ENCODE results near the gene CYFIP2. TPM values are rescaled to one million over a fixed set of nuclear protein-coding genes. Genes with fewer than 3 reads are reported as not detected.

The CYFIP2 gene
- total and polyA plus RNA-seq, 12 donors, result 24.8 to 123 (median 54.8) TPM

- TF ChIP-seq POLR2A (IDR thresholded peaks at IDR 0.05), result no peak
- TF ChIP-seq CTCF (IDR thresholded peaks at IDR 0.05), result no peak
- H3K27ac ChIP-seq, result no peak overlapping the region
- intact Hi-C loops (cut with DNase I), result loop anchor here in 1 of 2 donors (10.0 kb wide), 1 partner anchor 152 kb away; no protein-coding TSS in a partner anchor
- no peak for DNase-seq
- peaks cover 0 to 15% of the 10 kb centered on the region in 2 donors for H3K36me3 ChIP-seq (replicated peaks in 1 of 2)
- 91 to 95% (median 93%) methylated on average over 12 to 13 of the region's 13 CpGs for WGBS, 4 donors
- H3K4me3 ChIP-seq, result no peak overlapping the region
- no peaks in the 10 kb centered on the region for H3K4me1 ChIP-seq (replicated peaks in 1 of 2)
- no peaks in the 10 kb centered on the region for H3K27me3 ChIP-seq
- H3K9me3 ChIP-seq (replicated peaks in 1 of 3), result no peaks in the 10 kb centered on the region
Observed at GRCh38 chr5:157322581-157322980, 56.7 kb downstream of the CYFIP2 start.

- intact Hi-C loops (cut with DNase I), result loop anchor here in 1 of 2 donors (10.0 kb wide), 1 partner anchor 152 kb away; no protein-coding TSS in a partner anchor
- WGBS, 4 donors, result 75 to 84% (median 81%) methylated on average over 8 to 10 of the region's 10 CpGs
- TF ChIP-seq CTCF (IDR thresholded peaks at IDR 0.05), result peak in 1 of 6 experiments; percentile 11
- no peak for TF ChIP-seq POLR2A (IDR thresholded peaks at IDR 0.05)
Observed at GRCh38 chr5:157323107-157323706, 57.3 kb downstream of the CYFIP2 start.

GRCh38 chr5:157324237-157324636 is 58.3 kb downstream of the CYFIP2 start:
- no peaks in the 10 kb centered on the region for H3K4me1 ChIP-seq (replicated peaks in 1 of 2)
- intact Hi-C loops (cut with DNase I), result loop anchor here in 1 of 2 donors (10.0 kb wide), 1 partner anchor 151 kb away; no protein-coding TSS in a partner anchor
- H3K4me3 ChIP-seq, result no peak overlapping the region
- peaks cover 0 to 15% of the 10 kb centered on the region in 2 donors for H3K36me3 ChIP-seq (replicated peaks in 1 of 2)
- H3K27me3 ChIP-seq, result no peaks in the 10 kb centered on the region
- 89 to 97% (median 92%) methylated on average over 7 of the region's 7 CpGs for WGBS, 4 donors
- H3K27ac ChIP-seq, result no peak overlapping the region
- H3K9me3 ChIP-seq (replicated peaks in 1 of 3), result no peaks in the 10 kb centered on the region
- no peak for DNase-seq
- TF ChIP-seq POLR2A (IDR thresholded peaks at IDR 0.05) (no peak), CTCF (IDR thresholded peaks at IDR 0.05) (peak in 1 of 6 experiments; percentile 25)

More at GRCh38 chr5:157323107-157323706, 57.3 kb downstream of the CYFIP2 start:
- Histone ChIP-seq H3K36me3 (replicated peaks in 1 of 2) (peaks cover 0 to 15% of the 10 kb centered on the region in 2 donors), H3K4me1 (replicated peaks in 1 of 2) (no peaks in the 10 kb centered on the region), H3K4me3 (no peak overlapping the region), H3K9me3 (replicated peaks in 1 of 3) (no peaks in the 10 kb centered on the region), H3K27me3 (no peaks in the 10 kb centered on the region), H3K27ac (no peak overlapping the region)
- DNase-seq, result no peak

- DNase-seq, result no peak
- Histone ChIP-seq H3K9me3 (replicated peaks in 1 of 3) (no peaks in the 10 kb centered on the region), H3K4me1 (replicated peaks in 1 of 2) (no peaks in the 10 kb centered on the region), H3K4me3 (no peak overlapping the region), H3K27ac (no peak overlapping the region), H3K36me3 (replicated peaks in 1 of 2) (peaks cover 0 to 11% of the 10 kb centered on the region in 2 donors), H3K27me3 (no peaks in the 10 kb centered on the region)
- intact Hi-C loops (cut with DNase I), result loop anchor here (5.0 to 10.0 kb wide), 2 partner anchors 148 to 416 kb away; partner anchors contain the start of gene LSM11 (in 1 of the 2)
- WGBS, 4 donors, result 86 to 94% (median 90%) methylated on average over 5 to 7 of the region's 7 CpGs
- TF ChIP-seq POLR2A (IDR thresholded peaks at IDR 0.05) (no peak), CTCF (IDR thresholded peaks at IDR 0.05) (no peak)
Observed at GRCh38 chr5:157326440-157327005, 60.6 kb downstream of the CYFIP2 start.

All from adrenal gland (tissue), 12 donors.